ENCODE results near the gene TSPAN5.

Gene TSPAN5

DNA sequence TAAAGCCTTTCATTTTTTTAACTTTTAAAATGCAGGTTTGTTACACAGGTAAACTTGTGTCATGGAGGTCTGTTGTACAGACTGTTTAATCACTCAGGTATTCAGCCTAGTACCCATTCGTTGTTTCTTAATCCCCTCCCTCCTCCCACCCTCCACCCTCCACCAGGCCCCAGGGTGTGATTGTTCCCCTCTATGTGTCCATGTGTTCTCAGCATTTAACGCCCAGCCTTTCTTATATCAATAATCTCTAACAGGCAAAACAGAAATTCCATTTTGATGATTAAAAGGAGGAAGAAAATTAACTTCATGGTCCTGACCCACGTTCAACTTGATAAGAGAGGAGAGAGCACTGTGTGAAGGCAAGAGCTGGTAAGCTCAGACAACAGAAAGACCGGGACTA, 75.1 kb downstream of the TSPAN5 start:
- no peak for DNase-seq

DNA sequence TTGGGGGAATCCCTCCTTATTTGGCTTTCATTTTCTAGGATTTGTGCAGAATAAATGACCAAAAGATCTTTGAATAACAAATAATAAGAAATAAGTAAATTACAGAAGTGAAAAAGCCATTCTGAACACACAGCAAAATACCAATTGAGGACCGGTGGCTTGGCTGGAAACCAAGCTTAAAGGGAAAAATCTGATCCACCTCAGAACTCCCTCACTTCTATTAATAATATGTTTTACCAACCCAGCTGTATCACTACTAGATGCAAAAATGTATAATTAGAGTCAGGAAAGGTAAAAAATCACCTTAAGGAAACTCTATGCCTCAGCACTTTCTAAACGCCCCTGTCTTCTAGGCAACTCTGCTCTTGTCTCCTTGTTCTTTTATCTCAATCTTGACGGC, 77.3 kb downstream of the TSPAN5 start:
- no peak for DNase-seq

DNA sequence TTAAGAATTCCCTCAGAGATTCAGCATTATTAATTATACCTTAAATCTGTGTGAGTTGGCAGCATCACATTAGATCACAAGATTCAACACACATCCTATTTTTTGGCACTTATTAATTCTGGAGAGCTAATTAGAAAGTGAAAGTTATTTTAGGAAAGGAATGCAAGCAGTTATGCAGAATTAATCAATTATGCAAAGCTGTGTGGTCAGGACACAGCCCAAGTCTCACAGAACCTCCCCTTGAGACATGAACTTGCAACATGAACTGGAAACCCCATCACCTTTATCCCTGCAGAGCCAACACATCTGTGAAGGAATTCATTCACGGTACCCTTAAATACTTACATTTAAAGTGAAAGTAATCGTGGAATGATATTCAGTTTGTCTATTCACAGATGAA, 80.5 kb downstream of the TSPAN5 start:
- DNase-seq: no peak

DNA sequence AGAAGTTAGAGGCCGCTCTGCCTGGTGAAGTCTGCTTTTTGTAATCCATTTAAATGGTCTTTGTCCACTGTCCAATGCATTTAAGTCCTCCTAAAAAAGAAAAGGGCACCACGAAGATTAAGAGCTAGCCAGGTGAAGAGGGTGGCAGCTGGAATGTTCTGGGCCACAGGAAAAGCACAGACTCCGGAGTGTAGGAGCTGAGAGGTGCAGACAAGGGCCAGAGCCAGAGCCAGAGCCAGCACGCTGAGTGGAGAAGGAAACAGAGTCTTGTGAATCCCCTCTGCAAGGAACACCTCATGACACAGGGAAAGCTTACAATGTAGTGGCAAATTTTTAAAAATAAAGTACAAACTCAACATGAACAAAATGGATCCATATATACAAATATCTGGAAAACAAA, 83.6 kb downstream of the TSPAN5 start:
- no peak for DNase-seq

DNA sequence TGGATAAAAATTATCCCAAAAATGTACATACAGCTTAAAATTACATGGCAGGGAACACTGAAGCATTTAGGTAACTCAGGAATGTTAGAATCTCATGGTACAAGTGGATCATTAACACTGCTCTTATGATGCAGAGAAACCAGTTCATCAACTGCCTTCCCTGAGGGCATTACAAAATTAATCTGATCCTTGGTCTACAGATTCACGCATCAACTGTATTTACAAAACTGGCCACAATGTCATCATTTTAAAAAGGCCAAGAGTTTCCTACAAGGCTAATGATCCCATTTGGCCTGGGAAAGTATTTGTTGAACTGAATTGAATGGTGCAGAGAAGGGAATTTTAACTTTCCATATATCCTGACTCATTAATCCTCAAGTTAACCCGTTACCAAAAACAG, 84.6 kb downstream of the TSPAN5 start:
- no peak for DNase-seq

GRCh38 chr4:98572697-98573096, 85.7 kb downstream of the TSPAN5 start:
- no peak for DNase-seq

- no peak for DNase-seq
Observed at GRCh38 chr4:98571161-98571786, 87.1 kb downstream of the TSPAN5 start.

- DNase-seq: no peak
Observed at GRCh38 chr4:98570151-98570797, 88.1 kb downstream of the TSPAN5 start.

- no peak for DNase-seq
Observed at GRCh38 chr4:98568941-98569663, 89.3 kb downstream of the TSPAN5 start.

- no peak for DNase-seq
Observed at GRCh38 chr4:98567611-98568010, 90.8 kb downstream of the TSPAN5 start.

- no peak for DNase-seq
Observed at GRCh38 chr4:98566361-98567008, 91.9 kb downstream of the TSPAN5 start.

DNA sequence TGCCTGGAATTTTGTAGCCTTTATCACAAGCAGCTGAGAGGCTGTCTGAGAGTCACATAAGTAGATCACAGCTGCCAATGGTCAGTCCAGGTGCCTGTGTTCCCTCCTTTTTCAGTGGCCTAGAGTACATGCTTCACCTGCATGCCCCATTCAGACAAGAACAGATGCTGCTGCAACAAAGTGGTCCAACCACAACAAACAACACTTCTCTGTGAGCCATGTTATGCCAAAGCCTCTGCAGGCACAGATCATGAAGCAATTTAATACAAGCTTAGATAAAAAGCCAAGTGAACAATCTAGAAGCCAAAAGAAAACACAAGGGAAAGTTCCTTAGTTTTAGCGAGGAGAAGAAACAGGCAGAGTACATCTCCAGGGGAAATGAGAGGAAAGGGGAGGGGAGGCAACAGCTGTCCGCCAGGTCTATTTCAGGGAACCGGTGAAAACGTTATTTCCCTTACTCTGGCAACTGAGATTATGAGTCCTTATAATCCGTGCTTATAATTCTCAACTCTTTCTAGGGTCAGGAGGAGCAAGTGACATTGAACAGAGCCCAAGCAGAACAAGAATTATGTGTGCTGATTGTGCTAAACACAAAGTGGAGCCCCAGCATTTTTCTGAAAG, 92.6 kb downstream of the TSPAN5 start:
- no peak for DNase-seq

DNA sequence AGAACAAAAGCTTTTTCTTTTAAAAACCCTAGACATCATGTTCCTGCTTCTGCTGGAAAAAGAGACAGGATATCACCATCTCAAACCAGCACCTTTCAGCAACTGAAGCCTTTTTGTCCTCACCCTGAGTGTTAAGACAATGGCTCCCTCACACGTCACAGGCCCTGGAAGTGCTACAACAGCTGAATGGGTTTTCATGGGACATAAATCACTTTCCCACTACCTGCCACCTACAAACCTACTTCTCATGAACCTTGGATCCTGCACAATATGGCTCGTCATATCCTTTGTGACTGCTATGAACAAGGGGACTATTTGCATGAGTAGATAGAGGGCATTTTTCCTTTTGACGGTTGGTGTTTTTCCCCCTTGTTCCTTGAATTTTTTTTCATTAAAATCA, 93.6 kb downstream of the TSPAN5 start:
- no peak for DNase-seq

DNA sequence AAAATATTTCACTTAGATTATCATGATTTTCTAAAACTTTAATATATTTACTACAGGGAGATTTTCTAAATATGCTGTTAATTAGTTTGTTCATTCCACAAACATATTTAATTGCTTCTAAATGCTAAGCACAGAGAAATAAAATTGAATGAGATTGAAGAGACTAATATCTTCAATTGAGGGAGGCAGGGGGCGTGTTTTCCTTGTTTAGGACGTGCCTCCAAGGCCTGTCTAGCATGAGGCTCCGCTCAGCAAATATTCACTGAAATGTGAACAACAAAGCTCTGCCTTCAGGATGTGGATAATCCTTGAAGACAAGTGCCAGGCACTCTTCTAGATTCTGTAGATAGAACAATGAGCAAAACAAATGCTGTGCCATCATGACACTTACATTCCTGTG, 98.1 kb downstream of the TSPAN5 start:
- DNase-seq: no peak

DNA sequence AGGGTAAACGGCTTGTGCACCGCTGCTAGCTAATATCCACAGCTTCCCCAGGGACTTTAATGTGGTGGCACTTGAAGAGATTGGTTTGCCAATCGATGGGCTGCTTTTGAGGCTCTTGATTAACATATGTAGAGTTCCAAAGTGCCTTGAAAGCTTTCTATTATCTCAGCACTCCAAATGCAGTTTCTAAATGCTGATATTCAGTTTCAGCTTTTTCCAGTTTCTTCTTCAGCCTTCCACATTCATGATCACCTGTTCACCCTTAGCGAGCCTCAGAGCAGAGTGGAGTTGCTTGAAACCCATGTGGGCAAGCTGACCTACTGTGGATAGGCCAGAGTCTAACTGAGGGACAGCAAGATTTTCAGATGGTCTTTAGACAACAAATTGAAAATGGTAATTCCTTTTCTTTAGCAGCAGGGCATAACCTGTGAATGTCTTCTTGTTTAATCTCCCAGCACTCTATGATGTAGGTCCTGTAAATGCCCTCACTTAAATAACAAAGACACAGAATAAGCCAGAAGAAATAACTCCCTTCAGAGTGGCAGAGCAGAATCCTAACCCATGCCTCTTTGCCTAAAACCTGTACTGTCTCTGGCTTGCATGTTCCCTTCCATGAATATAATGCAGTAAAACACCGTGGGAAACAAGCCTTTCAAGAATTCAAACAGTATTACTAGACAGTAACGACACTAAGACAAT, 99.8 kb downstream of the TSPAN5 start:
- DNase-seq: no peak

GRCh38 chr4:98557194-98557892, 101.1 kb downstream of the TSPAN5 start:
- no peak for DNase-seq

GRCh38 chr4:98556451-98556850, 102.0 kb downstream of the TSPAN5 start:
- no peak for DNase-seq

- DNase-seq: no peak
Observed at GRCh38 chr4:98555798-98556445, 102.5 kb downstream of the TSPAN5 start.

GRCh38 chr4:98546910-98547594, 111.4 kb downstream of the TSPAN5 start:
- DNase-seq: no peak

GRCh38 chr4:98544818-98545414, 113.5 kb downstream of the TSPAN5 start:
- no peak for DNase-seq
